Natural killer cell (primary cell): ENCODE measurements around the gene CDH6. TPM values are rescaled to one million over a fixed set of nuclear protein-coding genes. Genes with fewer than 3 reads are reported as not detected.

Source experiments
- ATAC-seq, 3 donors: fragments of 150-1000 bp in 2 of 3; fragments of 200-7000 bp in 1 of 3; cut with Tn5 transposase; 1 replicate in 1 of 3; 2 replicates in 2 of 3; pipeline ENCODE4 v1.10.0; 2021; ENCODE audit warnings: mild to moderate bottlenecking in 2 of 3, moderate library complexity in 2 of 3
- DNase-seq, 2 donors: peaks; one replicate each; pipeline versions ENCODE4 v3.0.0 to v3.0.0-alpha.2; 2013 to 2021; ENCODE audit warnings: mixed read lengths in 1 of 2
- H3K27ac ChIP-seq: one replicate; pipeline ENCODE4 v1.5.1; 2013; ENCODE audit warnings: mild to moderate bottlenecking, low read length
- H3K27me3 ChIP-seq: one replicate; pipeline ENCODE4 v1.6.1; 2013; ENCODE audit warnings: low read length; ENCODE audit not compliant: control insufficient read depth, insufficient read depth
- H3K36me3 ChIP-seq: one replicate; pipeline ENCODE4 v1.6.1; 2013; ENCODE audit warnings: low read length; ENCODE audit not compliant: control insufficient read depth, insufficient read depth
- H3K4me1 ChIP-seq: one replicate; pipeline ENCODE4 v1.6.1; 2013; ENCODE audit warnings: low read length; ENCODE audit not compliant: control insufficient read depth, insufficient read depth
- H3K4me3 ChIP-seq: one replicate; pipeline ENCODE4 v1.5.1; 2013; ENCODE audit warnings: low read length
- H3K9me3 ChIP-seq: one replicate; pipeline ENCODE4 v1.6.1; 2013; ENCODE audit warnings: low read length; ENCODE audit not compliant: control insufficient read depth, insufficient read depth
- H3K27ac Mint-ChIP-seq, 2 donors: one replicate each; pipeline ENCODE4 v1.8.0; 2022; ENCODE audit warnings: mild to moderate bottlenecking in 2 of 2, mixed read lengths in 2 of 2, moderate library complexity in 1 of 2
- H3K27me3 Mint-ChIP-seq, 2 donors: one replicate each; pipeline ENCODE4 v1.8.0; 2022; ENCODE audit warnings: low read depth in 2 of 2, mixed read lengths in 2 of 2
- H3K36me3 Mint-ChIP-seq: one replicate; pipeline ENCODE4 v1.8.0; 2022; ENCODE audit warnings: mixed read lengths
- H3K4me1 Mint-ChIP-seq, 2 donors: one replicate each; pipeline ENCODE4 v1.8.0; 2022; ENCODE audit warnings: mixed read lengths in 2 of 2
- H3K4me3 Mint-ChIP-seq: one replicate; pipeline ENCODE4 v1.8.0; 2022; ENCODE audit warnings: mild to moderate bottlenecking, moderate library complexity, mixed read lengths
- H3K9me3 Mint-ChIP-seq, 2 donors: one replicate each; pipeline ENCODE4 v1.8.0; 2022; ENCODE audit warnings: mixed read lengths in 2 of 2
- CTCF ChIP-seq: fragments of 200-600 bp; IDR thresholded peaks from one replicate; pipeline ENCODE4 v1.8.0; 2022; ENCODE audit warnings: antibody characterized with exemption
- WGBS: methylation state at CpG from one replicate; pipeline ENCODE4 v1.1.7; 2013; ENCODE audit warnings: missing lambda C conversion rate; ENCODE audit not compliant: insufficient coverage; 5-methylcytosine and 5-hydroxymethylcytosine counted together
- intact Hi-C: fragments of 100-400 bp; cut with micrococcal nuclease; formaldehyde crosslinking; loops from one replicate; pipeline ENCODE4 v1.14.2; 2022
- total RNA-seq, 4 donors: library from RNA; stranded (reverse); fragments of 120-200 nt in 1 of 4; gene quantifications; one replicate each; pipeline versions ENCODE4 v1.2.3 to v1.2.4, GENCODE V29; 2013 to 2022

The CDH6 gene
- total RNA-seq, 3 donors from 2014 or later (not counting 1 experiment from before 2014, with no cell fraction given): not detected

GRCh38 chr5:31269259-31269658 is 75.8 kb downstream of the CDH6 start:
- Mint-ChIP-seq H3K27me3 (peaks cover 0 to 3% of the 10 kb centered on the region in 2 donors), H3K9me3 (no peaks in the 10 kb centered on the region), H3K27ac (no peak overlapping the region), H3K4me3 (no peak overlapping the region), H3K36me3 (no peaks in the 10 kb centered on the region), H3K4me1 (no peaks in the 10 kb centered on the region)
- Histone ChIP-seq H3K9me3 (no peaks in the 10 kb centered on the region), H3K4me3 (no peak overlapping the region), H3K27me3 (no peaks in the 10 kb centered on the region), H3K36me3 (no peaks in the 10 kb centered on the region), H3K4me1 (no peaks in the 10 kb centered on the region), H3K27ac (no peak overlapping the region)
- ATAC-seq (no peak), DNase-seq (no peak)
- 83% methylated on average over 3 of the region's 4 CpGs for WGBS
- intact Hi-C loops: no loop called here
- TF ChIP-seq CTCF: no peak

- TF ChIP-seq CTCF: no peak
- H3K27ac ChIP-seq: no peak overlapping the region
- no peak for ATAC-seq
- H3K27me3 ChIP-seq: no peaks in the 10 kb centered on the region
- no peaks in the 10 kb centered on the region for H3K4me1 ChIP-seq
- H3K4me3 Mint-ChIP-seq: no peak overlapping the region
- 72% methylated on average over 5 of the region's 5 CpGs for WGBS
- no peaks in the 10 kb centered on the region for H3K9me3 Mint-ChIP-seq
- H3K27me3 Mint-ChIP-seq: peaks cover 0 to 3% of the 10 kb centered on the region in 2 donors
- H3K27ac Mint-ChIP-seq: no peak overlapping the region
- DNase-seq: no peak
- intact Hi-C loops: no loop called here
- no peak overlapping the region for H3K4me3 ChIP-seq
- no peaks in the 10 kb centered on the region for H3K4me1 Mint-ChIP-seq
- no peaks in the 10 kb centered on the region for H3K36me3 ChIP-seq
- no peaks in the 10 kb centered on the region for H3K36me3 Mint-ChIP-seq
- no peaks in the 10 kb centered on the region for H3K9me3 ChIP-seq
Observed at GRCh38 chr5:31270396-31270795, 76.9 kb downstream of the CDH6 start.

- H3K4me3 Mint-ChIP-seq: no peak overlapping the region
- H3K27me3 Mint-ChIP-seq: peaks cover 0 to 3% of the 10 kb centered on the region in 2 donors
- DNase-seq: no peak
- Histone ChIP-seq H3K4me3 (no peak overlapping the region), H3K9me3 (no peaks in the 10 kb centered on the region), H3K27ac (no peak overlapping the region), H3K4me1 (no peaks in the 10 kb centered on the region), H3K27me3 (no peaks in the 10 kb centered on the region), H3K36me3 (no peaks in the 10 kb centered on the region)
- no peak overlapping the region for H3K27ac Mint-ChIP-seq
- TF ChIP-seq CTCF: no peak
- peaks cover 0 to 2% of the 10 kb centered on the region in 2 donors for H3K9me3 Mint-ChIP-seq
- no peaks in the 10 kb centered on the region for H3K36me3 Mint-ChIP-seq
- ATAC-seq: no peak
- intact Hi-C loops: no loop called here
- no peaks in the 10 kb centered on the region for H3K4me1 Mint-ChIP-seq
- WGBS: 90% methylated on average over 4 of the region's 6 CpGs
Observed at GRCh38 chr5:31271567-31271966, 78.1 kb downstream of the CDH6 start.

- Histone ChIP-seq H3K9me3 (no peaks in the 10 kb centered on the region), H3K27me3 (no peaks in the 10 kb centered on the region), H3K4me3 (no peak overlapping the region), H3K4me1 (no peaks in the 10 kb centered on the region), H3K36me3 (no peaks in the 10 kb centered on the region), H3K27ac (no peak overlapping the region)
- no peak for DNase-seq
- Mint-ChIP-seq H3K4me3 (no peak overlapping the region), H3K27me3 (peaks cover 0 to 3% of the 10 kb centered on the region in 2 donors), H3K4me1 (no peaks in the 10 kb centered on the region), H3K36me3 (no peaks in the 10 kb centered on the region), H3K27ac (no peak overlapping the region), H3K9me3 (peaks cover 0 to 4% of the 10 kb centered on the region in 2 donors)
- 87% methylated on average over 10 of the region's 10 CpGs for WGBS
- intact Hi-C loops: no loop called here
- no peak for TF ChIP-seq CTCF
- ATAC-seq: no peak
Observed at GRCh38 chr5:31273161-31273560, 79.7 kb downstream of the CDH6 start.
